ENCODE results near the gene NRG2.

NRG2 gene

DNA sequence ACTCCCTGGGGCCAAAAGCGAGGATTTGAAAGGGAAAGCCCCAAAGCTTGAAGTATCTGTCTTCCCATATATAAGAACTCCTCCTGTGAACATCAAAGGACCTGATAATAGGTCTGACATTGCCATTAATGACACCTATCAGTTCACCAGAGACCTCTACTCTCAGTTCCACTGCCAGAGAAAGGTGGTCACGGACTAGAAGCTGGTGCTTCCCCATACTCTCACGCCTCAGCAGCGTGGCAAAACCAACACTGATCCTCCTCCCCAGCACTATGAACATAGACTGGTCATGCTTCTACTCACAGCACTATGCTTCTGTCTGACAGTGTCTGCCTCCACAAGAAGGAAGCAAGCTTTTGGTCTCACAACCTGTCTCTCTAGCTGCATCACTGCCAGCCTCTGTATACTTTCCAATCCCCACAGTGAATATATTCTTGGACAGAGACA is 37.9 kb downstream of the NRG2 start:
- no peak for FAIRE-seq

- no peak for FAIRE-seq
Measured at GRCh38 chr5:140004174-140004573, 38.9 kb downstream of the NRG2 start.

DNA sequence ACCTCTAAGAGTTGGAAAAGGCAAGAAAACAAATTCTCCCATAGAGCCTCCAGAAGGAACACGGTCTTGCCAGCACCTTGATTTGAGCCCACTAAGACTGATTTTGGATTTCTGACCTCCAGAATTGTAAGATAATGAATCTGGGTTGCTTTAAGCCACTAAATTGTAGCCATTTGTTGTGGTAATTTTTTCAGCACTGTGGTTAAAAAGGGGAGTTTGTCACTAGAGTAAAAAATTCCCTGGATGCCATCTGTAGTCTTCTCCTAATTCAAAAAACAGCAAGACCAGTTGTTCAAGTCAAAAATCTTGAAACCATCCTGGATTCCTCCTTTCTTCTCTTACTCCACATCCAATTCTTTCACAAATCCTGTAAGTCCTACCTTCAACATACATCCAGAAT is 39.6 kb downstream of the NRG2 start:
- no peak for FAIRE-seq

DNA sequence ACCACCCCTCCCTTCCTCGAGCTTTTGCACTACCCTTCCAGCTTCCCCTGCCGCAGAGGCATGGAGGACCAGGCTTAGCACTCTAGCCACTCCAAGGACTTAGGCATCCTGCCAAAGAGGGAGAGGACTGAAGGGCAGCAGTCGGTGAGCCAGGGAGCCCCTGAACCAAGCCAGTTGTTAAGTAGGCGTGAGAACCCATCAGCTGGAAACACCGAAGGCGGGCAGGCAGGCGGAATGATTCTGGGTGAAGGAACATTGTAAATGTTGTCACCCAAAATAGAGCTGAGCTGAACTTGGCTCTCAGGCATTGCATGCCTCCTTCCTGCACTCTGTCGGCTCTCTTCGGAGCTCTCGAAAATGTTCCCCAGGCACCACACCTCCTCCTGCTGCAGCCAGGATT is 42.8 kb downstream of the NRG2 start:
- no peak for FAIRE-seq

GRCh38 chr5:139998837-139999236 is 44.3 kb downstream of the NRG2 start:
- no peak for FAIRE-seq

DNA sequence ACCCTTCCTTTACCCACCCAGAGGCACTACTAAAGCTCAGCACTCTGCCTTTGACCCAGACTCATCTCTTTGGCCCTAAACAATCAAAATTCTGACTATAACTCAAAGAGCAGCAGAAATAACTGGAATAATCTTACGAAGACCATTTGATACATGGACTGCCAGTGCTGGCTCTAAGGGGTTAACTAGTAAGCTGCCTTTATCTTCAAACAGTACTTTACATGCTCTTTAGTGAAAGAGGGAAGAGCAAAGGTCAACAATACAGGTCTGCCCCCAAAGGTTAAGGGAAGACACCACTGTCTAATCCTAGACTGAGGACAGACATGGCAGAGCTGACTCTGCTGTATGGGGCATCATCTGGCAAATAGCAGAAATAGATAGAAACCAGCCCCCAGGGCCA is 45.8 kb downstream of the NRG2 start:
- no peak for FAIRE-seq

DNA sequence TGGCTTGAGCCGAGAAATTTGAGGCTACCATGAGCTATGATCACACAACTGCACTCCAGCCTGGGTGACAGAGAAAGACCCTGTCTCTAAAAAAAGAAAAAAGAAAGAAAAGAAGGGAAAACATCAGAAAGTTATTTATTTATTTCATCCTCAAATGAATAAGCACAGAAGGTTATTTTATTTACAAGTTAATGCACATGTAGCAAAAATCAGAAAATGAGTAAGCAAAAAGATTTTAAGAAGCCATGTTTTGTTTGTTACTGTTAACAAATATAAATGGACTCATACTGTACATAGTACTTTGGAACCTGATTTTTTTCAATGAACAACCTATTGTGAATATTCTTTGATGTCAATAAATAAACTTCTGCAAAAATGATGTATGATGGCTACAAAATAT is 47.2 kb downstream of the NRG2 start:
- FAIRE-seq: no peak

- FAIRE-seq: no peak
Measured at GRCh38 chr5:139994234-139994633, 48.9 kb downstream of the NRG2 start.

- FAIRE-seq: no peak
Measured at GRCh38 chr5:139985733-139986132, 57.4 kb downstream of the NRG2 start.

DNA sequence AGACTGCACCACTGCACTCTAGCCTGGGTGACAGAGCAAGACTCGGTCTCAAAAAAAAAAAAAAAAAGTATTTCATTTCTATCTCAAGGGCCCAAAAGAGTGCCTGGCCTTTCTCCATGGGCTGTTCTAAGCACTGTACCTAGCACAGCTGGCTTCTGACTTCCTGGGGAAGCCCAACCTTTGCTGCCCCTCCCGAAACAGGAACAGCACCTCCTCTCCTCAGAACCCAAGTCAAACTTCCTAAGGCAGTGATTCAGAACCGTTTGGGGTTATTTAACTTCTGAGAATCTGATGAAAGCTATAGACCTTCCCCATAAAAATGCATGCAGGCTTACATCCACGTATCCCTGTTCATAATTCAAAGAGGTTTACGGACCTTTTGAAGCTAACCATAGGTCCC is 57.8 kb downstream of the NRG2 start:
- FAIRE-seq: no peak

GRCh38 chr5:139984816-139985215 is 58.3 kb downstream of the NRG2 start:
- FAIRE-seq: no peak

GRCh38 chr5:139982975-139983240 is 60.2 kb downstream of the NRG2 start:
- FAIRE-seq: no peak

- FAIRE-seq: no peak
Measured at GRCh38 chr5:139982157-139982974, 60.7 kb downstream of the NRG2 start.

GRCh38 chr5:139980765-139981164 is 62.3 kb downstream of the NRG2 start:
- no peak for FAIRE-seq

DNA sequence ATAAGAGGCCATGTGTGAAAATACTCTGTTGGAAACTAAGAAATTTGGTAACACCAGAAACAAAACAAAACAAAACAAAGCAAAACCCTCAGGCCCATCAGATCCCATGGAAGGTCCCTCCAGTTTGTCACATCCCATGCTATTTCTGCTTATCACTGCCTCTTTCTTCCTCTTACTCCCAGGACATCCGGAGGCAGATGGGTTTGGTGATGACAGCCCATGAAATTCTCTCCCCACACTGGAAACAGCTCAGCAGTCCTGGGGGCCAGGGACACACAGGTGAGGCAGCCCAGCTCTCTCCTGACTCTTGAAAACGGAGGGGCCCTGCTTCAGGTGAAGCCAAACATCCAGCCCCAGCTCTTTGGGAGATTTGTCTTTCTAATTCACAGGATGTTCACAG is 63.2 kb downstream of the NRG2 start:
- FAIRE-seq: no peak

DNA sequence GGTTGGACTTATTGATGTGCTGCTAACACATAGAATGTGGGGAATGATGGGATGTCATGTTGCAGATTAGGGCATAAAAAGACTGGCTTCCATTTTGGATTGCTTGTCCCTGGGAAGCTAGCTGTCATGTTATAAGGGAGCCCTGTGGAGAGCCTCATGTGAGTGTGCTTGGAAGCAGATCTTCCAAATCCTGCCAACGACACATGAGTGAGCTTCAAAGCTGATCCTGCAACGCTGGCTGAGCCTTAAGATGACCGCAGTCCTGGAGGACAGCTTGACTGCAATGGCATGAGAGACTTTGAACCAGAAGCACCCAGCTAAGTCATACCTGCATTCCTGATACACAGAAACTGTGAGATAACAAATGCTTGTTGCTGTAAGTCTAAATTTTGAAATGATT is 63.6 kb downstream of the NRG2 start:
- no peak for FAIRE-seq

- FAIRE-seq: no peak
Measured at GRCh38 chr5:139976703-139977102, 66.4 kb downstream of the NRG2 start.

- FAIRE-seq: no peak
Measured at GRCh38 chr5:139975942-139976341, 67.2 kb downstream of the NRG2 start.

GRCh38 chr5:139975306-139975705 is 67.8 kb downstream of the NRG2 start:
- no peak for FAIRE-seq

DNA sequence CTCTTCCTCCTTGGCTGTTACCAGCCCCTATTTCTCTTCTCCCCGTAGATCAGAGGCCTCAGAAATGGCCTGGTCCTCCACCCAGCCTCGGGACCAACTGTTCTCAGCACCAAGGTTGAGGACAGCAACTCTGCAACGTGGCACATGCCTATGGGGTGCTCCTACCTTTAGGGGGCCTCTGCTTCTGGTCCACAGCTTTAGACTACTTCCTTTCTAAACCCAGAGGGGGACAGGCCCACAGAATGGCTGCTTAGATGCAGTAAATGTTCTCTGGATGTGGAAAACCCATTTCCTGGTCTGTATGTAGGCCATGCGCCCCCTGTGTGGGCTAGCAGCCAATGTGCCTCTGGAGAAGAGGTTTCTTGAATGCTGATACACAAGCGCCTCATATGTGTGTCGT is 68.4 kb downstream of the NRG2 start:
- no peak for FAIRE-seq

GRCh38 chr5:139971202-139971725 is 71.8 kb downstream of the NRG2 start:
- FAIRE-seq: no peak

DNA sequence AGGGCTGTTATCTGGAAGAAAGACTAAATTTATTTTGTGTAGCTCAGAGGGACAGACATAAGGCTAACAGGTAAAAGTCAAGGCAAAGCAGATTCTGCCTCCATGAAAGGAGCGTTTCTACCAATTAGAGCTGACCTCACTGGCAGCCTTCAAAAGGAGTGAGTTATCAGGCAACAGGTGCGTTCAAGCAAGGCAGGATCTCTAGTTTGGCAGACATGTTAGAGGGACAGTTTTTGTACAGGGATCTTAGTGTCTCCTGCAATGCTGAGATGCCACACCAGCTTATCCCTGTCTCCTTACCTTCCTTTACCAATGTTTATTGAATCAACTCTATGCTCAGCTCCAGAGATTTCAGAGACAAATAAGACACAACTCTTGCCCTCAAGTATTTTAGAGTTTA is 73.8 kb downstream of the NRG2 start:
- no peak for FAIRE-seq

- no peak for FAIRE-seq
Measured at GRCh38 chr5:139968547-139969261, 74.4 kb downstream of the NRG2 start.

DNA sequence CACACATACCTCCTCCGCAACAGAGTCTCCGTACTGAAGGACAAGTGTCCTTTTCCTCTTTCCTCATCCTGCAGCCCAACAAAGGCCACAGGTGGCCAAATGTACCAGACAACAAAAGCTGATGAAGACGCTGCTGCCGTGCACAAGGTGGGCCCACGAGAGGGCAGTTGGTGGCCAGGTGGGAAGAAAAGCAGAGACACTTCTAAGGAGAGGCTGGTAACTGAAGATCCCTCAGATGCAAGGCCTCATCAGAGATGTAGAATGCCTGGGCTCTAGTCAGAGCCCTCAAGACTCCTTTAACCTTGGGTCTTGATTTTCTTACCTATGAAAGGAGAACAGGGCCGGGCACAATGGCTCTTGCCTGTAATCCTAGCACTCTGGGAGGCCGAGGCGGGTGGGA is 75.7 kb downstream of the NRG2 start:
- no peak for FAIRE-seq

DNA sequence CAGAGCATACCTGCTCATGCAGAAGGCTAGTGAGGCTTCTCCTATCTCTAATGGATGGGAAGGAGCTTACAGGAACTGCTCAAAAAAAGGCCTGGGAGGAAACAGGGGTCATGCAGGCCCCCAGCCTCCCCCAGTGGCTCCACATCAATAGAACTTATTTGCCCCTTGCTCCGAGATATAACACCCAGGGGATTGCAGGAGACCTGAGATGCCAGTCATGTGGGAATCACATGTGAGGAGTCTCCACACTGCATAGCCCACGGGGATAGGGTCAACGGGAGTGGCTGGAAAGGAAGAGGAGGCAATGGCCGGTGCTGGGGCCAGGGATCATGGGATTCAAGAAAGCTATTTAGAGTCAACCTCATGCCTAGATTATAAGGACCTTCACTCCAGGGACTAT is 76.2 kb downstream of the NRG2 start:
- FAIRE-seq: no peak
